Breast epithelium (tissue), 3 donors: ENCODE data around the gene MLST8.

Experiments
- CTCF ChIP-seq, 3 donors: fragments of 450-650 bp; IDR thresholded peaks; one replicate each; pipeline ENCODE4 v1.5.1; 2016 to 2017; ENCODE audit warnings: antibody characterized with exemption in 3 of 3, mild to moderate bottlenecking in 3 of 3, moderate library complexity in 3 of 3
- POLR2A ChIP-seq: fragments of 450-650 bp; IDR thresholded peaks from one replicate; pipeline ENCODE4 v1.6.1; 2016; ENCODE audit warnings: antibody characterized with exemption, mild to moderate bottlenecking, moderate library complexity

GRCh38 chr16:2235234-2235651, 30.0 kb downstream of the MLST8 start:
- TF ChIP-seq POLR2A (no peak), CTCF (IDR thresholded peaks at IDR 0.05) (no peak)
